Neural progenitor cell (in vitro differentiated cells): ENCODE data around the gene CYP1A2.

Experiments
- EZH2 ChIP-seq: fragments of 200-600 bp; sonication (generic); IDR thresholded peaks from 2 replicates; pipeline ENCODE4 v1.6.1; 2017; ENCODE audit warnings: antibody characterized with exemption, mild to moderate bottlenecking, moderate library complexity
- TF ChIP-seq, protein P1 (sequence below): fragments of 200-600 bp; sonication (generic); IDR thresholded peaks from 2 replicates; pipeline ENCODE4 v1.5.1; 2017; ENCODE audit warnings: antibody characterized with exemption, mild to moderate bottlenecking

DNA sequence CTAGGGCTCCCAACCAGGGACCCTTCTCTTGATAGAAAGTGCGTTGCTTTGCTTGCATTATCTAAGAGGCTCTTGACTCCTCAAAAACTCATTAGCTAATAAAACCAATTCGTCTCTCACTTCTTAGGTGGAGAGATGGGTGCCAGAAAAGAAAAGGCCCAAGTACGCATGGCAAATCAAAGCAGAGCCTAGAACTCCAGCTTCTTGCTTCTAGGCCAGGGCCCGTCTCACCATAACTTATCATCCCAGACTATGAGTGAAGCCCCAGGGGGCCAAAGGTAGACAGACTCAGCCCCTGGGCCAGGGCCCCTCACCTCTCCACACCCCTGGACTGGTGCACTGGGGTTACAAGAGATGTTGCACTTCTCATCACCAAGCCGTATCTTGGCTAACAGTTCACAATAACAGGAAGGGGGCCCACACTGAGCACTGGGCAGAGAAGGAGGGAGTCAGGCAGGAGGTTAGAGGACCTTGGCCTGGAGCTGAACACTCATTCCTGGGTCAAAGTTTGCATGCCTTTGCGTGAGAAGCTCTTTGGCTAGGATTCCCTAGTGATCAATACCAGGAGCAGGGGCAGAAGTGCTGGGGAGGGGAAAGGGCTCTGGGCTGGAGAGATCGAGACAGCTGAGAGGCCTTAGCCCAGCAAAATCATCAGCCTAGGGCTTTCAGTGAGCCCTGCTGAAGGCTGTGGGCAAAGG is 17.9 kb upstream of the CYP1A2 start:
- TF ChIP-seq, protein P1, sequence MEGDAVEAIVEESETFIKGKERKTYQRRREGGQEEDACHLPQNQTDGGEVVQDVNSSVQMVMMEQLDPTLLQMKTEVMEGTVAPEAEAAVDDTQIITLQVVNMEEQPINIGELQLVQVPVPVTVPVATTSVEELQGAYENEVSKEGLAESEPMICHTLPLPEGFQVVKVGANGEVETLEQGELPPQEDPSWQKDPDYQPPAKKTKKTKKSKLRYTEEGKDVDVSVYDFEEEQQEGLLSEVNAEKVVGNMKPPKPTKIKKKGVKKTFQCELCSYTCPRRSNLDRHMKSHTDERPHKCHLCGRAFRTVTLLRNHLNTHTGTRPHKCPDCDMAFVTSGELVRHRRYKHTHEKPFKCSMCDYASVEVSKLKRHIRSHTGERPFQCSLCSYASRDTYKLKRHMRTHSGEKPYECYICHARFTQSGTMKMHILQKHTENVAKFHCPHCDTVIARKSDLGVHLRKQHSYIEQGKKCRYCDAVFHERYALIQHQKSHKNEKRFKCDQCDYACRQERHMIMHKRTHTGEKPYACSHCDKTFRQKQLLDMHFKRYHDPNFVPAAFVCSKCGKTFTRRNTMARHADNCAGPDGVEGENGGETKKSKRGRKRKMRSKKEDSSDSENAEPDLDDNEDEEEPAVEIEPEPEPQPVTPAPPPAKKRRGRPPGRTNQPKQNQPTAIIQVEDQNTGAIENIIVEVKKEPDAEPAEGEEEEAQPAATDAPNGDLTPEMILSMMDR, result no peak
- no peak for TF ChIP-seq EZH2
